HUES6 (cell line): ENCODE results near the gene C10orf62.

ENCODE experiments used
- H3K27ac ChIP-seq: 2 replicates; pipeline ENCODE4 v1.7.0; 2013; ENCODE audit warnings: low read depth, mild to moderate bottlenecking, low read length, inconsistent platforms
- H3K27me3 ChIP-seq: 2 replicates; pipeline ENCODE4 v1.6.1; 2013; ENCODE audit warnings: low read length; ENCODE audit not compliant: control insufficient read depth, insufficient read depth
- H3K36me3 ChIP-seq: 2 replicates; pipeline ENCODE4 v1.6.1; 2013; ENCODE audit warnings: low read length; ENCODE audit not compliant: control insufficient read depth, insufficient read depth
- H3K4me1 ChIP-seq: 2 replicates; pipeline ENCODE4 v1.6.1; 2013; ENCODE audit warnings: low read length; ENCODE audit not compliant: control insufficient read depth, insufficient read depth
- H3K4me3 ChIP-seq: 2 replicates; pipeline ENCODE4 v1.5.1; 2013; ENCODE audit warnings: low read depth, low read length
- H3K9ac ChIP-seq: one replicate; pipeline ENCODE4 v1.6.1; 2013; ENCODE audit warnings: mild to moderate bottlenecking, low read length
- H3K9me3 ChIP-seq: 2 replicates; pipeline ENCODE4 v1.6.1; 2013; ENCODE audit warnings: low read depth, low read length; ENCODE audit not compliant: control insufficient read depth, insufficient read depth

The C10orf62 gene

GRCh38 chr10:97590748-97591495 is 1.4 kb downstream of the C10orf62 start:
- H3K4me3 ChIP-seq, result no peak overlapping the region
- no peaks in the 10 kb centered on the region for H3K4me1 ChIP-seq
- H3K27me3 ChIP-seq, result no peaks in the 10 kb centered on the region
- H3K36me3 ChIP-seq, result no peaks in the 10 kb centered on the region
- H3K27ac ChIP-seq, result no peak overlapping the region
- H3K9ac ChIP-seq, result no peak overlapping the region
- no peaks in the 10 kb centered on the region for H3K9me3 ChIP-seq

GRCh38 chr10:97593421-97593820 is 3.9 kb downstream of the C10orf62 start:
- Histone ChIP-seq H3K4me3 (no peak overlapping the region), H3K9ac (no peak overlapping the region), H3K9me3 (no peaks in the 10 kb centered on the region), H3K36me3 (no peaks in the 10 kb centered on the region), H3K27me3 (no peaks in the 10 kb centered on the region), H3K4me1 (no peaks in the 10 kb centered on the region), H3K27ac (no peak overlapping the region)

- Histone ChIP-seq H3K27me3 (no peaks in the 10 kb centered on the region), H3K9ac (no peak overlapping the region), H3K4me1 (no peaks in the 10 kb centered on the region), H3K9me3 (no peaks in the 10 kb centered on the region), H3K4me3 (no peak overlapping the region), H3K36me3 (no peaks in the 10 kb centered on the region), H3K27ac (no peak overlapping the region)
These were observed 6.9 kb downstream of the C10orf62 start for GRCh38 chr10:97596101-97597082.

- Histone ChIP-seq H3K27me3 (no peaks in the 10 kb centered on the region), H3K4me1 (no peaks in the 10 kb centered on the region), H3K9ac (no peak overlapping the region), H3K36me3 (no peaks in the 10 kb centered on the region), H3K9me3 (no peaks in the 10 kb centered on the region), H3K27ac (no peak overlapping the region), H3K4me3 (no peak overlapping the region)
These were observed 8.3 kb downstream of the C10orf62 start for GRCh38 chr10:97597778-97598177.

GRCh38 chr10:97598407-97599271 is 9.1 kb downstream of the C10orf62 start:
- no peaks in the 10 kb centered on the region for H3K4me1 ChIP-seq
- no peak overlapping the region for H3K27ac ChIP-seq
- no peak overlapping the region for H3K4me3 ChIP-seq
- H3K9ac ChIP-seq, result no peak overlapping the region
- H3K9me3 ChIP-seq, result no peaks in the 10 kb centered on the region
- H3K36me3 ChIP-seq, result no peaks in the 10 kb centered on the region
- H3K27me3 ChIP-seq, result no peaks in the 10 kb centered on the region

- Histone ChIP-seq H3K36me3 (no peaks in the 10 kb centered on the region), H3K27me3 (no peaks in the 10 kb centered on the region), H3K9ac (no peak overlapping the region), H3K9me3 (no peaks in the 10 kb centered on the region), H3K27ac (no peak overlapping the region), H3K4me3 (no peak overlapping the region), H3K4me1 (no peaks in the 10 kb centered on the region)
These were observed 9.7 kb downstream of the C10orf62 start for GRCh38 chr10:97599272-97599619.

- no peaks in the 10 kb centered on the region for H3K4me1 ChIP-seq
These were observed 11.1 kb downstream of the C10orf62 start for GRCh38 chr10:97600616-97601015.

GRCh38 chr10:97601268-97602215 is 12.0 kb downstream of the C10orf62 start:
- H3K9ac ChIP-seq, result no peak overlapping the region
- no peak overlapping the region for H3K4me3 ChIP-seq
- no peaks in the 10 kb centered on the region for H3K27me3 ChIP-seq
- H3K27ac ChIP-seq, result no peak overlapping the region
- H3K9me3 ChIP-seq, result no peaks in the 10 kb centered on the region
- H3K4me1 ChIP-seq, result no peaks in the 10 kb centered on the region
- H3K36me3 ChIP-seq, result no peaks in the 10 kb centered on the region

More at GRCh38 chr10:97600616-97601015, 11.1 kb downstream of the C10orf62 start:
- no peak overlapping the region for H3K27ac ChIP-seq
- H3K36me3 ChIP-seq, result no peaks in the 10 kb centered on the region
- no peaks in the 10 kb centered on the region for H3K9me3 ChIP-seq
- H3K9ac ChIP-seq, result no peak overlapping the region
- no peaks in the 10 kb centered on the region for H3K27me3 ChIP-seq
- no peak overlapping the region for H3K4me3 ChIP-seq

GRCh38 chr10:97607095-97607636 is 17.6 kb downstream of the C10orf62 start:
- Histone ChIP-seq H3K9me3 (no peaks in the 10 kb centered on the region), H3K9ac (no peak overlapping the region), H3K36me3 (no peaks in the 10 kb centered on the region), H3K4me1 (peaks cover 10% of the 10 kb centered on the region), H3K27me3 (no peaks in the 10 kb centered on the region), H3K4me3 (no peak overlapping the region), H3K27ac (no peak overlapping the region)
